ENCODE data around the gene ATP8B1.

- no peak for TF ChIP-seq CTCF (IDR thresholded peaks at IDR 0.05)
- no peak for TF ChIP-seq EP300 (IDR thresholded peaks at IDR 0.05)
Measured at GRCh38 chr18:57806201-57806977, 3.3 kb upstream of the ATP8B1 start.
